HL-60 (cell line): Measurements from ENCODE around the gene ASB9.
"Not testable (repeated sequence)": the region's sequence is repeated elsewhere in the genome, so short reads cannot be mapped to it uniquely, and the experiment has no call there.

Experiments
- DNase-seq, 2 experiments: peaks; one replicate each; pipeline ENCODE4 v3.0.0-alpha.2; 2010 to 2020; ENCODE audit warnings: low read depth in 1 of 2, low spot score in 1 of 2
- H3K27ac ChIP-seq: fragments of 250-450 bp; sonication (Bioruptor Pico); replicated peaks from 2 replicates; pipeline ENCODE4 v1.5.1; 2020; ENCODE audit warnings: mild to moderate bottlenecking, moderate library complexity
- H3K27me3 ChIP-seq: fragments of 250-450 bp; sonication (Bioruptor Pico); 2 replicates; pipeline ENCODE4 v1.5.1; 2021; ENCODE audit warnings: mild to moderate bottlenecking, moderate library complexity; ENCODE audit not compliant: insufficient read depth, poor library complexity, severe bottlenecking
- H3K4me3 ChIP-seq: replicated peaks from 2 replicates; pipeline ENCODE4 v1.5.1; 2011; ENCODE audit warnings: mild to moderate bottlenecking, control low read depth, low read length; ENCODE audit not compliant: insufficient read depth
- GABPA ChIP-seq: IDR thresholded peaks from 2 replicates; pipeline ENCODE4 v1.6.1; 2012; ENCODE audit warnings: low read depth
- POLR2AphosphoS5 ChIP-seq: IDR thresholded peaks from 2 replicates; pipeline ENCODE4 v1.6.1; 2012; ENCODE audit warnings: low read depth
- SPI1 ChIP-seq: IDR thresholded peaks from 2 replicates; pipeline ENCODE4 v1.6.1; 2012; ENCODE audit warnings: low read depth, mild to moderate bottlenecking, borderline replicate concordance
- TF ChIP-seq, protein P1 (sequence below): IDR thresholded peaks from one replicate; pipeline ENCODE4 v1.5.1; 2011; ENCODE audit warnings: low read length, control low read depth, inconsistent platforms; ENCODE audit not compliant: insufficient read depth
- TF ChIP-seq, protein P2 (sequence below): IDR thresholded peaks from 2 replicates; pipeline ENCODE4 v1.6.1; 2012; ENCODE audit warnings: low read depth; ENCODE audit not compliant: insufficient replicate concordance

Gene ASB9

DNA sequence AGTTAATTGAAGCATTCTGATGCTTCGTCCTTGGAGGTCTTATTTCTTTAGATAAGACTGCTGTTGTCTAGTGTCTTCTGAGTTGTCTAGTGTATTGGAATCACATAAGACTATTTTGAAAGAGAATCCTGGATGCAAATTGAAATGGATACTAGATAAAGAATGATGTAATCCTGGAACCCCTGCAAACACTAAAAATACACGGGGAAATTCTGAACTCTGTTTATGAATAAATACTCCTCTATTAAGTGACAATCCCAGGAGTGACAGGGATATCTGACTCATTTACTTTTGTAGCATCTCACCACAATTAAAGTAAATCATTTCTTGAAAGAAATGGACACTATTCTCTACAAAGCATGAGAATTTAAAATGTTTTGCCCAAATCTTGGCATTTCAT is 44.6 kb upstream of the ASB9 start:
- Histone ChIP-seq H3K27ac (no peak overlapping the region), H3K27me3 (no peaks in the 10 kb centered on the region), H3K4me3 (no peak overlapping the region)
- no peak for DNase-seq
- TF ChIP-seq POLR2AphosphoS5: no peak
- no peak for TF ChIP-seq GABPA
- TF ChIP-seq, protein P1, sequence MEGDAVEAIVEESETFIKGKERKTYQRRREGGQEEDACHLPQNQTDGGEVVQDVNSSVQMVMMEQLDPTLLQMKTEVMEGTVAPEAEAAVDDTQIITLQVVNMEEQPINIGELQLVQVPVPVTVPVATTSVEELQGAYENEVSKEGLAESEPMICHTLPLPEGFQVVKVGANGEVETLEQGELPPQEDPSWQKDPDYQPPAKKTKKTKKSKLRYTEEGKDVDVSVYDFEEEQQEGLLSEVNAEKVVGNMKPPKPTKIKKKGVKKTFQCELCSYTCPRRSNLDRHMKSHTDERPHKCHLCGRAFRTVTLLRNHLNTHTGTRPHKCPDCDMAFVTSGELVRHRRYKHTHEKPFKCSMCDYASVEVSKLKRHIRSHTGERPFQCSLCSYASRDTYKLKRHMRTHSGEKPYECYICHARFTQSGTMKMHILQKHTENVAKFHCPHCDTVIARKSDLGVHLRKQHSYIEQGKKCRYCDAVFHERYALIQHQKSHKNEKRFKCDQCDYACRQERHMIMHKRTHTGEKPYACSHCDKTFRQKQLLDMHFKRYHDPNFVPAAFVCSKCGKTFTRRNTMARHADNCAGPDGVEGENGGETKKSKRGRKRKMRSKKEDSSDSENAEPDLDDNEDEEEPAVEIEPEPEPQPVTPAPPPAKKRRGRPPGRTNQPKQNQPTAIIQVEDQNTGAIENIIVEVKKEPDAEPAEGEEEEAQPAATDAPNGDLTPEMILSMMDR: no peak
- TF ChIP-seq, protein P2, sequence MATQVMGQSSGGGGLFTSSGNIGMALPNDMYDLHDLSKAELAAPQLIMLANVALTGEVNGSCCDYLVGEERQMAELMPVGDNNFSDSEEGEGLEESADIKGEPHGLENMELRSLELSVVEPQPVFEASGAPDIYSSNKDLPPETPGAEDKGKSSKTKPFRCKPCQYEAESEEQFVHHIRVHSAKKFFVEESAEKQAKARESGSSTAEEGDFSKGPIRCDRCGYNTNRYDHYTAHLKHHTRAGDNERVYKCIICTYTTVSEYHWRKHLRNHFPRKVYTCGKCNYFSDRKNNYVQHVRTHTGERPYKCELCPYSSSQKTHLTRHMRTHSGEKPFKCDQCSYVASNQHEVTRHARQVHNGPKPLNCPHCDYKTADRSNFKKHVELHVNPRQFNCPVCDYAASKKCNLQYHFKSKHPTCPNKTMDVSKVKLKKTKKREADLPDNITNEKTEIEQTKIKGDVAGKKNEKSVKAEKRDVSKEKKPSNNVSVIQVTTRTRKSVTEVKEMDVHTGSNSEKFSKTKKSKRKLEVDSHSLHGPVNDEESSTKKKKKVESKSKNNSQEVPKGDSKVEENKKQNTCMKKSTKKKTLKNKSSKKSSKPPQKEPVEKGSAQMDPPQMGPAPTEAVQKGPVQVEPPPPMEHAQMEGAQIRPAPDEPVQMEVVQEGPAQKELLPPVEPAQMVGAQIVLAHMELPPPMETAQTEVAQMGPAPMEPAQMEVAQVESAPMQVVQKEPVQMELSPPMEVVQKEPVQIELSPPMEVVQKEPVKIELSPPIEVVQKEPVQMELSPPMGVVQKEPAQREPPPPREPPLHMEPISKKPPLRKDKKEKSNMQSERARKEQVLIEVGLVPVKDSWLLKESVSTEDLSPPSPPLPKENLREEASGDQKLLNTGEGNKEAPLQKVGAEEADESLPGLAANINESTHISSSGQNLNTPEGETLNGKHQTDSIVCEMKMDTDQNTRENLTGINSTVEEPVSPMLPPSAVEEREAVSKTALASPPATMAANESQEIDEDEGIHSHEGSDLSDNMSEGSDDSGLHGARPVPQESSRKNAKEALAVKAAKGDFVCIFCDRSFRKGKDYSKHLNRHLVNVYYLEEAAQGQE: no peak

DNA sequence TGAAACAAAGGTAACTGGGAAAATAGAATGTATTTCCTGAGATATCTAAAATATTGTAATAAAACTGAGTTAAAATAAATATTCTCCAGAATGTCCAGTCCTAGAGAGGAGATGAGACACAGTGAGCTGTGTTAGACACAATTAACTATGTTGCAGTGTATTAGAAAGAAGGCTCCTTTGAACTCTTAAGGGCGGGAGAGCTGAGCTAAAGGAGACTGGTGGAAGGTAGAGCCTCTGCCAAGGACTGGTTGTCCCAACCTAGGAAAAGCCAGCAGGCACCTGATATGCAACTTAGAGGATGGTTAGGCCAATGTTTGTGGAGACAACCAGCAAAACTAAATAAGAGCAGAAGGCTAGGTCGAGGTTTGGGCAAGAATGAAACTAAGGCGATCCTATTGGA is 41.2 kb upstream of the ASB9 start:
- no peaks in the 10 kb centered on the region for H3K27me3 ChIP-seq
- TF ChIP-seq, protein P1: no peak
- no peak for TF ChIP-seq SPI1
- TF ChIP-seq, protein P2: no peak
- TF ChIP-seq POLR2AphosphoS5: no peak
- TF ChIP-seq GABPA: no peak
- no peak for DNase-seq
- H3K4me3 ChIP-seq: no peak overlapping the region
- H3K27ac ChIP-seq: no peak overlapping the region

DNA sequence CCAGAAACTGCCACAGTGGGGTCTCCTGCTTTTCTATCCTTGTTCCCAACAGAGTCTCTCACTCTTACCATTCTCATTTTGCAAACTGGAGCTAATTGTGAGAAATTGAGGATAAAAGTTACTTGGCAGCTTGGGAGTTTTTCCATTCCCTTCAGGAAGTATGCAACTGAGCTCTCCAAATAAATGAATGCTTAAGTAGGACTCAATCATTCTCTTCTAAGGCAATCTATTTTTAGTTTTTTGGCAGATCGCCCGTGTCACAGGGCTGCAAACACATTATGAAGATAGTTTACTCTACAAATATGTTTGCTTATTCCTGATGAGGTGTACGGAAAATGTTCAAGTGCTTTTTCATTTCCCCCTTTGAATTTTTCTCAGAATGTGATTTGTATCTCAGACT is 40.2 kb upstream of the ASB9 start:
- Histone ChIP-seq H3K27me3 (no peaks in the 10 kb centered on the region), H3K27ac (no peak overlapping the region), H3K4me3 (no peak overlapping the region)
- no peak for DNase-seq
- TF ChIP-seq, protein P1: no peak
- TF ChIP-seq, protein P2: no peak
- no peak for TF ChIP-seq POLR2AphosphoS5
- TF ChIP-seq SPI1: no peak
- no peak for TF ChIP-seq GABPA

DNA sequence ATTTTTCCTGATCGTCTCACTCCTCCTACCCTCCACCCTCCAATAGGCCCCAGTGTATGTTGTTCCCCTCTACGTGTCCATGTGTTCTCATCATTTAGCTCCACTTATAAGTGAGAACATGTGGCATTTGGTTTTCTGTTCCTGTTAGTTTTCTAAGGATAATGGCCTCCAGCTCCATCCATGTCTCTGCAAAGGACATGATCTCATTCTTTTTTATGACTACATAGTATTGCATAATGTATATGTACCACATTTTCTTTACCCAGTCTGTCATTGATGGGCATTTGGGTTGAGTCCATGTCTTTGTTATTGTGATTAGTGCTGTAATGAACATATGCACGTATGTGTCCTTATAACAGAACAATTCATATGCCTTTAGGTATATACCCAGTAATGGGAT is 36.0 kb upstream of the ASB9 start:
- not testable (repeated sequence) for H3K4me3 ChIP-seq, H3K27me3 ChIP-seq, DNase-seq, H3K27ac ChIP-seq
